GM18909 (cell line): ENCODE data around the gene STRBP.

Experiments
- ATAC-seq: cut with Tn5 transposase; IDR thresholded peaks from one replicate; pipeline ENCODE4 v1.9.1; 2021; ENCODE audit warnings: mild to moderate bottlenecking; ENCODE audit not compliant: unreplicated experiment, poor library complexity

Gene STRBP

GRCh38 chr9:123150708-123151503 is 117.5 kb downstream of the STRBP start:
- ATAC-seq: no peak

- no peak for ATAC-seq
Observed at GRCh38 chr9:123149067-123149466, 119.3 kb downstream of the STRBP start.

GRCh38 chr9:123138163-123138562 is 130.2 kb downstream of the STRBP start:
- ATAC-seq: no peak

- ATAC-seq: no peak
Observed at GRCh38 chr9:123135430-123135829, 133.0 kb downstream of the STRBP start.

- ATAC-seq: no peak
Observed at GRCh38 chr9:123132696-123133095, 135.7 kb downstream of the STRBP start.

- ATAC-seq: no peak
Observed at GRCh38 chr9:123131993-123132392, 136.4 kb downstream of the STRBP start.

GRCh38 chr9:123131258-123131657 is 137.1 kb downstream of the STRBP start:
- no peak for ATAC-seq

GRCh38 chr9:123129423-123129822 is 139.0 kb downstream of the STRBP start:
- ATAC-seq: no peak

- ATAC-seq: no peak
Observed at GRCh38 chr9:123128591-123128990, 139.8 kb downstream of the STRBP start.

GRCh38 chr9:123127512-123128075 is 140.8 kb downstream of the STRBP start:
- no peak for ATAC-seq

- ATAC-seq: no peak
Observed at GRCh38 chr9:123121457-123121856, 146.9 kb downstream of the STRBP start.

- ATAC-seq: no peak
Observed at GRCh38 chr9:123120953-123121352, 147.4 kb downstream of the STRBP start.

GRCh38 chr9:123120131-123120530 is 148.3 kb downstream of the STRBP start:
- ATAC-seq: no peak

- ATAC-seq: no peak
Observed at GRCh38 chr9:123119566-123119965, 148.8 kb downstream of the STRBP start.

GRCh38 chr9:123116036-123116435 is 152.3 kb downstream of the STRBP start:
- no peak for ATAC-seq

GRCh38 chr9:123115146-123115913 is 153.1 kb downstream of the STRBP start:
- no peak for ATAC-seq

- no peak for ATAC-seq
Observed at GRCh38 chr9:123113185-123113584, 155.2 kb downstream of the STRBP start.

- ATAC-seq: no peak
Observed at GRCh38 chr9:123112015-123112975, 156.1 kb downstream of the STRBP start.

- no peak for ATAC-seq
Observed at GRCh38 chr9:123111427-123112014, 156.9 kb downstream of the STRBP start.
